Choroid plexus epithelial cell (primary cell): Measurements from ENCODE around the gene CDK8.

Source experiments
- DNase-seq: peaks from one replicate; pipeline ENCODE4 v3.0.0-alpha.2; 2010; ENCODE audit warnings: low read depth
- H3K4me3 ChIP-seq: 2 replicates; pipeline ENCODE4 v1.5.1; 2011; ENCODE audit warnings: low read depth, mild to moderate bottlenecking, control low read depth, low read length, moderate library complexity
- CTCF ChIP-seq: conservative IDR thresholded peaks from 2 replicates; pipeline ENCODE4 v1.5.1; 2011; ENCODE audit warnings: low read depth, mild to moderate bottlenecking, control low read depth, inconsistent platforms, low read length, moderate library complexity

CDK8 gene

GRCh38 chr13:26325876-26326275, 71.9 kb downstream of the CDK8 start:
- peak; percentile 14 for DNase-seq
- TF ChIP-seq CTCF, result no peak
- H3K4me3 ChIP-seq, result no peak overlapping the region

DNA sequence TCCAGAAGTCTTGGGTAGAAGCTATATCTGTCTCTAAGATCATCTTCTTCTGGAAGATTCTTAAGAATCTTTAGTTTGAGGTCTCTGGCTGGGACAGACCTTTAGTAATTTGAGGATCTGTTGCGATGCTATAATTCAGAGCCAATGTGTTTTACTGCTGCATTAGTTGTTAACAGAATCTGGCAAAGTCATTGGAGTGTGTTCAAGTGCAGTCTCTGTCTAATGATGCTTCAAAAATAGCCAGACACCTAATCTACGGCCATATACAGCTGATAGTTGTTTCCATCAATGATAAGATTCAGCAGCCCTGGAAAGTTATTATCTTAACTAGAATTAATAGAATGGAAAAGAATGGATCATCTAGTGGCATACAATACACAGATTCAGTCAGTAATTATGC, 72.6 kb downstream of the CDK8 start:
- DNase-seq, result no peak
- no peak overlapping the region for H3K4me3 ChIP-seq
- no peak for TF ChIP-seq CTCF

DNA sequence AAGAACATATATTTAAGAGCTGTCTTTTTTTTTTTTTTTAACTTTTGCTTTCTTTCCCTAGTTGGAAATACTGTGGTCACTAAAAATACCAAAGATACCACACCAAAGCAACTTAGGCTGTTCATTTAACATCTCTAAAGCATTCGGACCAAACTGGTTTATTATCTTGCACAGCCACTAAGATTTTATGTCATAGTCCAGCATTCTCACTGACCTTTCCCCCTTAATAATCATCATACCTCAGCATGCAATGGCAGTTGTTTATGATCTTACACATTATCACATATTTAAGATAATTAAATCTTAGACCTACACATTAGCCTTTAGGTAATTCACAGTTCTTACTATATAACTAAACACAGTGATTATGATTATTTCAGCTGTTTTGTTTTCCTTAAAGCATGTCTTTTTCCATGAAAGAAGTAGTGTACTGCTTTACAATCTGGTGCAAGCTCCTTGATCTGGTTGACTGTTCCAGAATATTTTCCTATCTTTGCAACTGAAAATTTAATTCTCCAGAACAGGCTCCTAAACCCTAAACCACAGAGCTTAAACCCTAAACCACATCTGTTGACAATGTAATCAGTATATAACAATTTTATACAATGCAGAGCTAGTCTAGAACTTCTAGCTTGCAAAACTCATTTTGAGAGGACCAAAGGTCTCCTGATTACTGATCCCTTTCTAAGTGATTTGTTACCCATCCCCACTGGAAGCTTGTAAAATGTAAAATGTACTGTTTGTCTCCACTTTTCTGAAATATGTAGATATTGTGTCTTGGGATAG, 74.2 kb downstream of the CDK8 start:
- no peak for TF ChIP-seq CTCF
- H3K4me3 ChIP-seq, result no peak overlapping the region
- peak; percentile 47 for DNase-seq

- TF ChIP-seq CTCF, result no peak
- no peak for DNase-seq
These were observed 81.2 kb downstream of the CDK8 start for GRCh38 chr13:26335158-26335557.

GRCh38 chr13:26340807-26341206, 86.9 kb downstream of the CDK8 start:
- TF ChIP-seq CTCF, result no peak
- peak; percentile 29 for DNase-seq
- H3K4me3 ChIP-seq, result no peak overlapping the region

More at GRCh38 chr13:26335158-26335557, 81.2 kb downstream of the CDK8 start:
- H3K4me3 ChIP-seq, result no peak overlapping the region

DNA sequence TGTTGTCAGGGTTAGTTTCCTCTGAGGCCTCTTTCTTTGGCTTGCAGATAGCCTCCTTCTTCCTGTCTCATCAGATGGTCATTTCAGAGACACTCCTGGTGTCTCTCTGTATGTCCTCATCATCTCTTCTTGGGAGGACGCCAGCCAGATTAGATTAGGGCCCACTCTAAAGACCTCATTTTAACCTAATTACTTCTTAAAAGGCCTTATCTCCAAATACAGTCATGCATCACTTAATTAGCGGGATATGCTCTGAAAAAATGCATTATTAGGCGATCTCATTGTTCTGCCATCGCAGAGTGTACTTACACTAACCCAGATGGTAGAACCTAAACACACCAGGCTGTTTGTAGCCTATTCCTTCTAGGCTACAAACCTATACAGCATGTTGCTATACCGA, 89.0 kb downstream of the CDK8 start:
- no peak for DNase-seq
- H3K4me3 ChIP-seq, result no peak overlapping the region
- TF ChIP-seq CTCF, result no peak

- no peak for TF ChIP-seq CTCF
- DNase-seq, result no peak
These were observed 89.9 kb downstream of the CDK8 start for GRCh38 chr13:26343816-26344215.

More at GRCh38 chr13:26343816-26344215, 89.9 kb downstream of the CDK8 start:
- H3K4me3 ChIP-seq, result no peak overlapping the region
